Measurements from ENCODE around the gene EVA1B.

The EVA1B gene

GRCh38 chr1:36328713-36329112 lies 5.3 kb upstream of the EVA1B start:
- Mint-ChIP-seq H3K9me3 (no peaks in the 10 kb centered on the region), H3K4me3 (no peak overlapping the region), H3K27me3 (no peaks in the 10 kb centered on the region), H3K36me3 (no peaks in the 10 kb centered on the region), H3K27ac (no peak overlapping the region), H3K4me1 (peaks cover 16% of the 10 kb centered on the region)

- Mint-ChIP-seq H3K4me1 (peaks cover 17% of the 10 kb centered on the region), H3K4me3 (no peak overlapping the region), H3K36me3 (no peaks in the 10 kb centered on the region), H3K9me3 (no peaks in the 10 kb centered on the region), H3K27ac (no peak overlapping the region), H3K27me3 (no peaks in the 10 kb centered on the region)
Measured at GRCh38 chr1:36328088-36328480, 4.6 kb upstream of the EVA1B start.

GRCh38 chr1:36327421-36328087 lies 4.1 kb upstream of the EVA1B start:
- Mint-ChIP-seq H3K27me3 (no peaks in the 10 kb centered on the region), H3K4me3 (no peak overlapping the region), H3K9me3 (no peaks in the 10 kb centered on the region), H3K36me3 (no peaks in the 10 kb centered on the region), H3K27ac (no peak overlapping the region), H3K4me1 (peaks cover 17% of the 10 kb centered on the region)

DNA sequence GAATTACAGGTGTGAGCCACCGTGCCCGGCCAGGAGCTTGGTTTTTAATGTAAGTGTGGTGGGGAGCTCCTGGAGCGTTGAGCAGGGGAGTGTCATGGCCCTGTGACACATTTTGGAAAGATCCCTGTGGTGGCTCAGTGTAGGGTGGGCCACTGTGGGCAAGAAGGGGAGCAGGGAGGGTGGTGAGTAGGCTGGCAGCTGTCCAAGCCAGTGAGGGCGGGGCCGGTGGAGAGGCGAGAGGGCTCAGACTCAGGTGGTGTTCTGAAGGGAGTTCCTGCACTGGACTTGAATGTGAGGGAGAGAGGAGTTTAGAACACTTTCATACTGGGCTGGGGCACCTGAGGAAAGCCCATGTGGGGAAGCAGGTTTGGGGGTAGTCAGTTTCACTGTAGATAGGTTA lies 3.1 kb upstream of the EVA1B start:
- no peak overlapping the region for H3K27ac Mint-ChIP-seq
- H3K27me3 Mint-ChIP-seq = no peaks in the 10 kb centered on the region
- no peaks in the 10 kb centered on the region for H3K9me3 Mint-ChIP-seq
- no peak overlapping the region for H3K4me3 Mint-ChIP-seq
- H3K36me3 Mint-ChIP-seq = no peaks in the 10 kb centered on the region
- peaks cover 20% of the 10 kb centered on the region for H3K4me1 Mint-ChIP-seq

DNA sequence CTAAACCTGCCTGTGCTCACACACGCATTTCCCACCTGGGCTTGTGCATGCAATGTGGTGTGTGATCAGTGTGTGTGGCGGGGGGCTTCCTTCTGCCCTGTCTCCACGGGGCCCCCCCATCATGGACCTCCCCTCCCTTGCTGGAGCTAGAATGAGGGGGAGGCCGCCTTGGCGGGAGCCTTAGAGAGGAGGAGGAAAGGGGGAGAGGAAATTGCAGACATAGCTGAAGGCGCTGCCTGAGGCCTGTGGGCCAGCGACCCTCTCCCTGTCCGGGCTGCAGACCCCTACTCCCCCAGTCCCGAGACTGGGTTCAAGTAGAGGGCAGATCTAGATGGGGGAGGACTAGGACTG lies 883 bp upstream of the EVA1B start:
- H3K36me3 Mint-ChIP-seq = no peaks in the 10 kb centered on the region

DNA sequence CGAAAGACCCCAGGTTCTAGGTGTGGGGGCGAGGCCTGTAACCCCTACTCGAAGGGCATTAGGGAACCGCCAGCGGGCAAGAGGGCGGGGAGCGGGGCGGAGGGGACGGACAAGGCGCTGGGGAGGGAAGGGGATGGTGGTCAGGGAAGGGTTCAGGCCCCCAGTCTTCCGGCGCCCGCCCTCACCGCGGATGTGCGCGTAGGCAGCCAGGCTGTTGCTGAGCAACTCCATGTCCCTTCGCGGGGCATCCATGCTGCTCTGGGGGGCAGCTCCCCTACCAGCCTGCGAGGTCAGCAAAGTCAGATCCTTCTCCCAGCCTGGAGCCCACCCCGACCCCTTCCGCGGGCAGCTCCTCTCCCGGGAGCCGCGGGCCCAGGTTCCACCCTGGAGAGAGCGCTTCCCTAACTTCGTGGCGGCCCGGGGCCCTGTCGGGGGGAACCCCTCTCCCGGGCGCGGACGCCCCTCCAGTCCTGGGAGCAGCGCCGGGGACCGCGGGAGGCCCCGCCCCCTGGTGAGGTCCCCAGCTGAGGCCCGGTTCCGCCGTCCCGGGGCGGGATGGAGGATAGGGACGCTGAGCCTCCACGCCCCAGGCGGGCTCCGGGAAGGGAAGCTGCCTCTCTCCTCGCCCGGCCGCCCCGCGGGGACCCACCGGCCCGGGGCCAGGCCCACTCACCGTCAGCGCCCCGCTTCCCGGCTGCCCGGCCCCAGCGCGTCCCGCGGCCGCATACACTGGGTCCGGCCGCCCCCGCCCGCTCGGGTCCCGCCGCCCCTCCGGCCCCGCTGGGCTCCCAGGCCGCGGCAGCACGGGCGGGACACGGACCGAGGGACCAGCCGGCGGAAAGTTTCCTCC lies 434 bp downstream of the EVA1B start:
- H3K27me3 Mint-ChIP-seq = no peaks in the 10 kb centered on the region
- no peak overlapping the region for H3K27ac Mint-ChIP-seq

More for the DNA sequence above, 883 bp upstream of the EVA1B start:
- Mint-ChIP-seq H3K9me3 (no peaks in the 10 kb centered on the region), H3K4me3 (peak overlapping the region; percentile 80), H3K27ac (no peak overlapping the region), H3K4me1 (peaks cover 27% of the 10 kb centered on the region), H3K27me3 (no peaks in the 10 kb centered on the region)

DNA sequence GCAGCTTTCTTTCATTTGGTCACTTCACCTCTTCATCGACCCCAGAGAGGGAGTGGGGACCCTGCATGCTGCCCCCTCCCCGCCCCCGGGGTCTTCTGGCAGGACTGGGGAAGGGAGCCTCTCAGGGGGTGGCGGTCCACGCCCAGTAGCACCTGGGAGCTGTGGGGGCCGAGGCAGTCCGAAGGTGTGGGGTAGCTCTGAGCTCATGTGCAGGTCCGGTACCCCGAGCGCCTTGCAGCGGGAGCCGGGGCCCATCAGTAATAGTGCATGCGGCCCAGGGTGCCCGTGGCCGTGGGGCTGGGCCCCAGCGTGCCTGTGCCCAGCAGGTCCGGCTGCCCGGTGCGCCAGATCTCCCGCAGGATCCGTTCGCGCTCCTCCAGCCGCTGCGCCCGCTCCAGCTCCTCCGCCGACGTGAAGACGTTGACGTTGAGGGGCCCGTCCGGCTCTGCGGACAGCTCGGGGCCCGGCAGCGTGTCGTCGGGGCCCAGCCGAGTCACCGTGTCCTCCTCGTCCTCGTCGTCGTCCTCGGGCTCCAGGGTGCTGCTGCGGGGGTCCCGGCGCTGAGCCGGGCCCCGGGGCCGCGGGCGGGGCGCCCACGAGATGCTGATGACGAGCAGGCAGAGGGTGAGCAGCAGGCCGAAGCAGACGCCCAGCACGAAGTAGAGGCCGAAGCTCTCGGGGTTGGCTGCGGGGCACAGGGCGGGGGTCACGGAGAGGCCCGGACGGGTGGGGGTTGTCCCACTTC lies 1.2 kb downstream of the EVA1B start:
- Mint-ChIP-seq H3K4me1 (peaks cover 27% of the 10 kb centered on the region), H3K27me3 (no peaks in the 10 kb centered on the region), H3K9me3 (no peaks in the 10 kb centered on the region), H3K36me3 (no peaks in the 10 kb centered on the region), H3K4me3 (peak overlapping the region; percentile 69), H3K27ac (no peak overlapping the region)

More for the DNA sequence above, 434 bp downstream of the EVA1B start:
- Mint-ChIP-seq H3K4me1 (peaks cover 27% of the 10 kb centered on the region), H3K4me3 (peak overlapping the region; percentile 69), H3K9me3 (no peaks in the 10 kb centered on the region), H3K36me3 (no peaks in the 10 kb centered on the region)

- no peaks in the 10 kb centered on the region for H3K36me3 Mint-ChIP-seq
- peak overlapping the region; percentile 69 for H3K4me3 Mint-ChIP-seq
- H3K9me3 Mint-ChIP-seq = no peaks in the 10 kb centered on the region
- no peaks in the 10 kb centered on the region for H3K27me3 Mint-ChIP-seq
- no peak overlapping the region for H3K27ac Mint-ChIP-seq
- peaks cover 22% of the 10 kb centered on the region for H3K4me1 Mint-ChIP-seq
Measured at GRCh38 chr1:36321119-36321951, 2.1 kb downstream of the EVA1B start.

GRCh38 chr1:36320767-36321118 lies 2.7 kb downstream of the EVA1B start:
- H3K27ac Mint-ChIP-seq = no peak overlapping the region
- no peaks in the 10 kb centered on the region for H3K27me3 Mint-ChIP-seq
- no peaks in the 10 kb centered on the region for H3K9me3 Mint-ChIP-seq
- H3K4me1 Mint-ChIP-seq = peaks cover 22% of the 10 kb centered on the region
- peak overlapping the region; percentile 76 for H3K4me3 Mint-ChIP-seq
- no peaks in the 10 kb centered on the region for H3K36me3 Mint-ChIP-seq

GRCh38 chr1:36320291-36320761 lies 3.1 kb downstream of the EVA1B start:
- H3K4me1 Mint-ChIP-seq = peaks cover 22% of the 10 kb centered on the region
- peak overlapping the region; percentile 76 for H3K4me3 Mint-ChIP-seq
- H3K36me3 Mint-ChIP-seq = no peaks in the 10 kb centered on the region

GRCh38 chr1:36309397-36309796 lies 14.0 kb downstream of the EVA1B start:
- Mint-ChIP-seq H3K4me1 (peaks cover 27% of the 10 kb centered on the region), H3K27me3 (no peaks in the 10 kb centered on the region), H3K36me3 (peaks cover 2% of the 10 kb centered on the region), H3K4me3 (no peak overlapping the region), H3K27ac (peak overlapping the region; percentile 0), H3K9me3 (no peaks in the 10 kb centered on the region)

More at GRCh38 chr1:36320291-36320761, 3.1 kb downstream of the EVA1B start:
- H3K9me3 Mint-ChIP-seq = no peaks in the 10 kb centered on the region
- H3K27me3 Mint-ChIP-seq = no peaks in the 10 kb centered on the region
- H3K27ac Mint-ChIP-seq = no peak overlapping the region

GRCh38 chr1:36307601-36308330 lies 15.7 kb downstream of the EVA1B start:
- peaks cover 38% of the 10 kb centered on the region for H3K4me1 Mint-ChIP-seq
- H3K9me3 Mint-ChIP-seq = no peaks in the 10 kb centered on the region
- H3K4me3 Mint-ChIP-seq = peak overlapping the region; percentile 92
- no peaks in the 10 kb centered on the region for H3K27me3 Mint-ChIP-seq
- H3K27ac Mint-ChIP-seq = peak overlapping the region; percentile 46
- peaks cover 2% of the 10 kb centered on the region for H3K36me3 Mint-ChIP-seq

DNA sequence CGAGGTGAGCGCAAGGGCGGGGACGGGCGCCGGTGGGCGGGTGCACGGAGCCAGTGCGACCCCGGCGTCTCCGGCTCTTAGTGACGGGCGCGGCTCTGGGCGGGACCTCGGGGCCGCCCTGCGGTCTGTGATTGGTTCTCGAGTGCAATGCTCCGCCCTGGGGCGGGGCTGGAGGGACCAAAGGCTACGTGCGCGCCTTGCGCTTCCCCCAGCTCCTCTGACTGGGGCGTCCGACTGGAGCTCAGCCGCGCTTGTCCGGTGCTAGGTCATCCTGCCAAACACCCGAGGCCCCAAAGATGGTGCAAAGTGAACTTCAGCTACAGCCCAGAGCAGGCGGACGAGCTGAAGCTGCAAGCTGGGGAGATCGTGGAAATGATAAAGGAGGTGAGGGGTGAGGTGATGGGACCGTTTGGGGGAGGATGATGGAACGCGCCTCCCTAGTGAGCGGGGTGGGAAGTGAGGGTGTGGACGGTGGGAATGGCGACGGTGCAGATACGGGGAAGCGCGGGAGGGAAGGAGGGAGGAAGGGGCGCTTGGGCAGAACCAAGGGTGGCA lies 16.5 kb downstream of the EVA1B start:
- Mint-ChIP-seq H3K36me3 (peaks cover 6% of the 10 kb centered on the region), H3K4me1 (peaks cover 45% of the 10 kb centered on the region), H3K4me3 (peak overlapping the region; percentile 92), H3K9me3 (no peaks in the 10 kb centered on the region), H3K27me3 (no peaks in the 10 kb centered on the region), H3K27ac (peak overlapping the region; percentile 60)

- Mint-ChIP-seq H3K4me3 (peak within 1 kb of the TSS; percentile 92), H3K27ac (peak within 1 kb of the TSS; percentile 99)
Measured at GRCh38 chr1:36306210-36306901, 17.1 kb downstream of the EVA1B start, which contains the start of gene SH3D21. SH3D21 (plus strand) TSS chr1:36306368; CDS start chr1:36306421, 53 bp downstream.

More at GRCh38 chr1:36306210-36306901, 17.1 kb downstream of the EVA1B start, which contains the start of gene SH3D21:
- peaks cover 49% of the 10 kb centered on the region for H3K4me1 Mint-ChIP-seq
- H3K27me3 Mint-ChIP-seq = no peaks in the 10 kb centered on the region
- H3K36me3 Mint-ChIP-seq = peaks cover 7% of the 10 kb centered on the region
- no peaks in the 10 kb centered on the region for H3K9me3 Mint-ChIP-seq
